Upper lobe of left lung (tissue), 4 donors: ENCODE data around the gene COX6B2.

Source experiments
- POLR2AphosphoS5 ChIP-seq, 2 donors: sonication (generic); formaldehyde crosslinking; IDR thresholded peaks; one replicate each; pipeline ENCODE4 v1.5.1; 2017; ENCODE audit warnings: antibody characterized with exemption in 2 of 2
- TF ChIP-seq, protein P1 (sequence below), 6 experiments: fragments of 450-650 bp in 4 of 6; fragments of 200-600 bp in 2 of 6; sonication (generic) in 2 of 6; IDR thresholded peaks; one replicate each; pipeline ENCODE4 v1.5.1; 2016 to 2019; ENCODE audit warnings: antibody characterized with exemption in 6 of 6

DNA sequence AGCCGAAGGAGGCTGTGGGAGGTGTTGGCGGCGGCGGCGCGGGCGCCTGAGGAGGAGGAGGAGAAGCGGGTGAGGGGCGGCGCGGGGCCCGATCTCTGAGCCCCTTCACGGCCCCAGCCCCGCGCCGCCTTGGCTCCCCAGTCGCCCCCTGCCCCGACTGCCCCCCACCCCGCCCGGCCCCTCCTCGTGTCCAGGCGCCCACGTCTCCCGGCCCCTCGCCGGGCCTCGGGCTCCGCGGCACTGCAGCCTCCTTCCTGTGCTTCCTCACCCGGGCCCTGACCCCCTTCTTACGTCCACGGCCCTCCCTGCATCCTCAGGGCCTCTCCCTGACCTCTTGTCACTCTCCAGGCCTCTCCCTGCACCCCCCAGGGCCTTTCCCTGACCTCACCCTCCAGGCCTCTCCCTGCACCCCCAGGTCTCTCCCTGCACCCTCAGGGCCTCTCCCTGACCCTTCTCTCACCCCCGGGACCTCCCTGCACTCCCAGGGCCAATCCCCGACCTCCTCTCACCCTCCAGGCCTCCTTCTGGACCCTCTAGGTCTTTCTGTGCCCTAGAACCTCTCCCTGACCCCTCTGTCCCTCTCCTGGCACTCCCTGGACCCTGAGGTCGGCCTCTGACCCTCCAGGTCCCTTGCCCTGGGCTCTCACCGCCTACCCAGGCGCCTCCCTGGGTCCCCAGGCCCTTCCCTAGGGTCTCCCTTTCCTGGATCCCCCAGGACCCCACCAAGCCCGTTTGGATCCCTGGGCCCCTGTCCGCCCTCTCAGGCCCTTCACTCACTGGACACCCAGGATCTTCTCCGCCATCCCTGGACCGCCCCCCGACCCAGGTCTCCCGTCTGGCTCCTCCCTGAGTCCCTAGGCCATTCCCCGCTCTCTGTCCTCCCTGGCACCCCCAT is 14.4 kb downstream of the COX6B2 start:
- TF ChIP-seq, protein P1, sequence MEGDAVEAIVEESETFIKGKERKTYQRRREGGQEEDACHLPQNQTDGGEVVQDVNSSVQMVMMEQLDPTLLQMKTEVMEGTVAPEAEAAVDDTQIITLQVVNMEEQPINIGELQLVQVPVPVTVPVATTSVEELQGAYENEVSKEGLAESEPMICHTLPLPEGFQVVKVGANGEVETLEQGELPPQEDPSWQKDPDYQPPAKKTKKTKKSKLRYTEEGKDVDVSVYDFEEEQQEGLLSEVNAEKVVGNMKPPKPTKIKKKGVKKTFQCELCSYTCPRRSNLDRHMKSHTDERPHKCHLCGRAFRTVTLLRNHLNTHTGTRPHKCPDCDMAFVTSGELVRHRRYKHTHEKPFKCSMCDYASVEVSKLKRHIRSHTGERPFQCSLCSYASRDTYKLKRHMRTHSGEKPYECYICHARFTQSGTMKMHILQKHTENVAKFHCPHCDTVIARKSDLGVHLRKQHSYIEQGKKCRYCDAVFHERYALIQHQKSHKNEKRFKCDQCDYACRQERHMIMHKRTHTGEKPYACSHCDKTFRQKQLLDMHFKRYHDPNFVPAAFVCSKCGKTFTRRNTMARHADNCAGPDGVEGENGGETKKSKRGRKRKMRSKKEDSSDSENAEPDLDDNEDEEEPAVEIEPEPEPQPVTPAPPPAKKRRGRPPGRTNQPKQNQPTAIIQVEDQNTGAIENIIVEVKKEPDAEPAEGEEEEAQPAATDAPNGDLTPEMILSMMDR (IDR thresholded peaks at IDR 0.05) = no peak
- TF ChIP-seq POLR2AphosphoS5 (IDR thresholded peaks at IDR 0.05) = no peak
